ENCODE data around the gene AKR1C2.

DNA sequence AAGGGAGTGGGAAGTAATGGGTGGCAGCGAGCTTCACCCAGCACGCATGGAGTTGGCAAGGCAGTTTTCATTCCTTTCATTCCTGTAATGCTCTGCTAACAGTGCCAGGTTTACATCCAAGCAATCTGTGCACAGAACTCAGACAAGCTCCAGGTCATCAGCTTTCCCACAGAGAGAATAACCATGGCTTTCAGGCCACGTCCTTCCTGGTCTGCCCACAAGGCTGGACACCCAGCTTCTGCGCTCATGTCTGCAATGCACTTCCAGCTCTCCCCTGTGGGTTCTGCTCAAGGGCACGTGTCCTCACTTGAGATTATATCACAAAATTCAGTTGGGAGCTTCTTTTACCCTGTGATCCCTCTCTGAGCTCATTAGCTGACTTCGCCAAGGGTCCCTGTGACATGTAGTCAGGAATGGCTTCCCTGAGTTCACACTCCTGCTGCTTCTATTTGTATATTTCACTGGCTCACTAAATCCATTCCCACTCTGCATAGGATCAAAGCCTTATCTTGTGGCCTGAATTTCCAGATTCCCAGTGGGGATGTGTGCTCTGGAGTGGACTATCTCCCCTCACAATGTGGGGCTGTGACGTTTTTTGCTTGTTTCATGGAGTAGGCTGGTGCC, 18.6 kb downstream of the AKR1C2 start:
- TF ChIP-seq, protein P1, sequence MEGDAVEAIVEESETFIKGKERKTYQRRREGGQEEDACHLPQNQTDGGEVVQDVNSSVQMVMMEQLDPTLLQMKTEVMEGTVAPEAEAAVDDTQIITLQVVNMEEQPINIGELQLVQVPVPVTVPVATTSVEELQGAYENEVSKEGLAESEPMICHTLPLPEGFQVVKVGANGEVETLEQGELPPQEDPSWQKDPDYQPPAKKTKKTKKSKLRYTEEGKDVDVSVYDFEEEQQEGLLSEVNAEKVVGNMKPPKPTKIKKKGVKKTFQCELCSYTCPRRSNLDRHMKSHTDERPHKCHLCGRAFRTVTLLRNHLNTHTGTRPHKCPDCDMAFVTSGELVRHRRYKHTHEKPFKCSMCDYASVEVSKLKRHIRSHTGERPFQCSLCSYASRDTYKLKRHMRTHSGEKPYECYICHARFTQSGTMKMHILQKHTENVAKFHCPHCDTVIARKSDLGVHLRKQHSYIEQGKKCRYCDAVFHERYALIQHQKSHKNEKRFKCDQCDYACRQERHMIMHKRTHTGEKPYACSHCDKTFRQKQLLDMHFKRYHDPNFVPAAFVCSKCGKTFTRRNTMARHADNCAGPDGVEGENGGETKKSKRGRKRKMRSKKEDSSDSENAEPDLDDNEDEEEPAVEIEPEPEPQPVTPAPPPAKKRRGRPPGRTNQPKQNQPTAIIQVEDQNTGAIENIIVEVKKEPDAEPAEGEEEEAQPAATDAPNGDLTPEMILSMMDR (IDR thresholded peaks at IDR 0.05), result no peak
- TF ChIP-seq POLR2AphosphoS5 (IDR thresholded peaks at IDR 0.05), result peak; percentile 36
- no peak for TF ChIP-seq POLR2A (IDR thresholded peaks at IDR 0.05)
